HepG2 (cell line): ENCODE measurements around the gene MILR1. TPM values are rescaled to one million over a fixed set of nuclear protein-coding genes. Genes with fewer than 3 reads are reported as not detected.

Source experiments
- ASH2L ChIP-seq: fragments of 300-600, 200-600 bp; sonication (generic); IDR thresholded peaks from 2 replicates; pipeline ENCODE4 v1.7.0; 2017; ENCODE audit warnings: low read depth, mild to moderate bottlenecking, moderate library complexity, mixed read lengths, low read length; ENCODE audit not compliant: insufficient read length
- ATRX ChIP-seq: sonication (generic); formaldehyde crosslinking; IDR thresholded peaks from 2 replicates; pipeline ENCODE4 v1.4.0; 2020; ENCODE audit warnings: missing genetic modification reagents, borderline replicate concordance
- RBM39 ChIP-seq: fragments of 200-400 bp; formaldehyde crosslinking; IDR thresholded peaks from one replicate; pipeline ENCODE4 v1.6.1; 2018; ENCODE audit warnings: antibody characterized with exemption, mild to moderate bottlenecking, low read depth, low read length; ENCODE audit not compliant: poor library complexity, severe bottlenecking
- SRF ChIP-seq: IDR thresholded peaks from 2 replicates; pipeline ENCODE4 v1.6.1; 2011; ENCODE audit warnings: mild to moderate bottlenecking, low read depth, low read length, moderate library complexity
- ZNF260 ChIP-seq: sonication (generic); formaldehyde crosslinking; IDR thresholded peaks from 2 replicates; pipeline ENCODE4 v1.4.0; 2020; ENCODE audit warnings: missing genetic modification reagents, low read depth, mild to moderate bottlenecking, borderline replicate concordance
- polyA plus RNA-seq, 8 experiments: library from polyadenylated mRNA; depleted of rRNA in 3 of 8; stranded (reverse) in 7 of 8; unstranded in 1 of 8; fragments of >200 nt; fragmentation: Illumina TruSeq in 4 of 8; extraction: Trizol in 4 of 8; gene quantifications; 2 replicates each; pipeline versions ENCODE4 v1.2.1 to v1.2.3, GENCODE V29; 2011 to 2016; ENCODE audit warnings: low read depth in 4 of 8, missing spikeins in 1 of 8, mixed read lengths in 1 of 8; ENCODE audit not compliant: insufficient read depth in 1 of 8
- total RNA-seq, 5 experiments: library from RNA; depleted of rRNA; stranded (reverse); fragments of >200 nt; fragmentation: Illumina TruSeq; extraction: Trizol; gene quantifications; 2 replicates each; pipeline ENCODE4 v1.2.3, GENCODE V29; 2016; ENCODE audit warnings: low read depth in 1 of 5
- TF ChIP-seq, protein P1 (sequence below): sonication (generic); formaldehyde crosslinking; IDR thresholded peaks from 2 replicates; pipeline ENCODE4 v1.4.0; 2020; ENCODE audit warnings: low read depth, mild to moderate bottlenecking, missing genetic modification reagents
- TF ChIP-seq, protein P2 (sequence below), 2 experiments: fragments of 450-650 bp in 1 of 2; sonication (generic) in 1 of 2; formaldehyde crosslinking in 1 of 2; IDR thresholded peaks; 2 replicates each; pipeline versions ENCODE4 v1.6.1 to v1.8.0; 2016 to 2022; ENCODE audit warnings: antibody characterized with exemption in 1 of 2, mild to moderate bottlenecking in 1 of 2, missing genetic modification reagents in 1 of 2
- TF ChIP-seq, protein P3 (sequence below): sonication (generic); formaldehyde crosslinking; IDR thresholded peaks from 2 replicates; pipeline ENCODE4 v1.4.0; 2020; ENCODE audit warnings: mild to moderate bottlenecking, missing genetic modification reagents
- TF ChIP-seq, protein P4 (sequence below): sonication (generic); formaldehyde crosslinking; IDR thresholded peaks from 2 replicates; pipeline ENCODE4 v1.4.0; 2020; ENCODE audit warnings: missing genetic modification reagents

Gene MILR1
- total and polyA plus RNA-seq, 2 of the 13 experiments (the other 11 are each of a cell fraction or from before 2014, with no cell fraction given): 0.27 to 1.7 TPM

DNA sequence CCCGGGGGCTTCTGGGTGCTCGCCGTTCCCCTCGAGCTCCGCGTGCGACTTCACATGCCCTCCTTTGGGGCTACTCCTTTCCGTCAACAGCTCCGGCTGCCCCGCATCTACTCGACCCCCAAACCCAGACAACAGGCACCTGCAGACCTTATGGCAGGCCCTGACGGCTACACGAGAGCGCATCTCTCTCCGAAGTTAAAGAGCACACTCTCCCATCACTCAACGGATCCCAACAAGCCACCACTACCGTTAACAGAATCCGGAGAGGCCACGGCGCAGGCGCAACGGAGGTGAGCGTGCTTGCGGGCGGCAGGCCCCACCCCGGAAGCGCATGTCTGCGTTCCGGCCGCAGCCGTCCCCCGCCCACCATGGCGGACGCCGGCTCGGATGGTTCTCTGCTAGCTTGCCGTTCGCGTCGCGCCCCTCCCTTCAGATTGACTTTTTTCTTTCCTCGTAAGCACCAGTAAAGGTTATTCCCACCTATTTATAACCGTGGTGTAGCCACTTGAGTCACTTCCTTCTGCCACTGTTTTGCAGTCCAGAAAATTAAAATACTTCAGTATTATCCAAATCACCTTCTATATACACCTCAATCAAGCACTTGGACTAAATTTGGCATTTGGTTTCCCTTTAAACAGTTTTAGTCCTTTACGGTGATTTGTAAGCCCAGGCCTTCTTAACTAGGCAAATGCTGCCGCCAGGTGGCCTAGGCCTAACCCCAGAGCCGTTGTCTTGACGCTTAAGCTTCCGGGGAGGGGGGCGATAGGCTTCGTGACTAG, 48.1 kb downstream of the MILR1 start, which contains the start of gene POLG2 (continued):
- TF ChIP-seq, protein P1, sequence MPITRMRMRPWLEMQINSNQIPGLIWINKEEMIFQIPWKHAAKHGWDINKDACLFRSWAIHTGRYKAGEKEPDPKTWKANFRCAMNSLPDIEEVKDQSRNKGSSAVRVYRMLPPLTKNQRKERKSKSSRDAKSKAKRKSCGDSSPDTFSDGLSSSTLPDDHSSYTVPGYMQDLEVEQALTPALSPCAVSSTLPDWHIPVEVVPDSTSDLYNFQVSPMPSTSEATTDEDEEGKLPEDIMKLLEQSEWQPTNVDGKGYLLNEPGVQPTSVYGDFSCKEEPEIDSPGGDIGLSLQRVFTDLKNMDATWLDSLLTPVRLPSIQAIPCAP (CRISPR knock-in tag): peak; percentile 74; the same call in 1 of the 2 replicates
- peak; percentile 66 for TF ChIP-seq RBM39
- TF ChIP-seq ASH2L: peak; percentile 85
- TF ChIP-seq, protein P2, sequence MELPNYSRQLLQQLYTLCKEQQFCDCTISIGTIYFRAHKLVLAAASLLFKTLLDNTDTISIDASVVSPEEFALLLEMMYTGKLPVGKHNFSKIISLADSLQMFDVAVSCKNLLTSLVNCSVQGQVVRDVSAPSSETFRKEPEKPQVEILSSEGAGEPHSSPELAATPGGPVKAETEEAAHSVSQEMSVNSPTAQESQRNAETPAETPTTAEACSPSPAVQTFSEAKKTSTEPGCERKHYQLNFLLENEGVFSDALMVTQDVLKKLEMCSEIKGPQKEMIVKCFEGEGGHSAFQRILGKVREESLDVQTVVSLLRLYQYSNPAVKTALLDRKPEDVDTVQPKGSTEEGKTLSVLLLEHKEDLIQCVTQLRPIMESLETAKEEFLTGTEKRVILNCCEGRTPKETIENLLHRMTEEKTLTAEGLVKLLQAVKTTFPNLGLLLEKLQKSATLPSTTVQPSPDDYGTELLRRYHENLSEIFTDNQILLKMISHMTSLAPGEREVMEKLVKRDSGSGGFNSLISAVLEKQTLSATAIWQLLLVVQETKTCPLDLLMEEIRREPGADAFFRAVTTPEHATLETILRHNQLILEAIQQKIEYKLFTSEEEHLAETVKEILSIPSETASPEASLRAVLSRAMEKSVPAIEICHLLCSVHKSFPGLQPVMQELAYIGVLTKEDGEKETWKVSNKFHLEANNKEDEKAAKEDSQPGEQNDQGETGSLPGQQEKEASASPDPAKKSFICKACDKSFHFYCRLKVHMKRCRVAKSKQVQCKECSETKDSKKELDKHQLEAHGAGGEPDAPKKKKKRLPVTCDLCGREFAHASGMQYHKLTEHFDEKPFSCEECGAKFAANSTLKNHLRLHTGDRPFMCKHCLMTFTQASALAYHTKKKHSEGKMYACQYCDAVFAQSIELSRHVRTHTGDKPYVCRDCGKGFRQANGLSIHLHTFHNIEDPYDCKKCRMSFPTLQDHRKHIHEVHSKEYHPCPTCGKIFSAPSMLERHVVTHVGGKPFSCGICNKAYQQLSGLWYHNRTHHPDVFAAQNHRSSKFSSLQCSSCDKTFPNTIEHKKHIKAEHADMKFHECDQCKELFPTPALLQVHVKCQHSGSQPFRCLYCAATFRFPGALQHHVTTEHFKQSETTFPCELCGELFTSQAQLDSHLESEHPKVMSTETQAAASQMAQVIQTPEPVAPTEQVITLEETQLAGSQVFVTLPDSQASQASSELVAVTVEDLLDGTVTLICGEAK (IDR thresholded peaks at IDR 0.05): 0 out of 2 replicates have a peak, but pooled peaks have one; percentile 1
- TF ChIP-seq, protein P2 (CRISPR knock-in tag; IDR thresholded peaks at IDR 0.05): peak; percentile 92
- no peak for TF ChIP-seq ZNF260 (CRISPR knock-in tag)
- TF ChIP-seq, protein P3, sequence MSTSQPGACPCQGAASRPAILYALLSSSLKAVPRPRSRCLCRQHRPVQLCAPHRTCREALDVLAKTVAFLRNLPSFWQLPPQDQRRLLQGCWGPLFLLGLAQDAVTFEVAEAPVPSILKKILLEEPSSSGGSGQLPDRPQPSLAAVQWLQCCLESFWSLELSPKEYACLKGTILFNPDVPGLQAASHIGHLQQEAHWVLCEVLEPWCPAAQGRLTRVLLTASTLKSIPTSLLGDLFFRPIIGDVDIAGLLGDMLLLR (CRISPR knock-in tag): peak; percentile 97
- TF ChIP-seq ATRX (CRISPR knock-in tag): no peak
- peak; percentile 26; the same call in 1 of the 2 replicates for TF ChIP-seq SRF
- TF ChIP-seq, protein P4, sequence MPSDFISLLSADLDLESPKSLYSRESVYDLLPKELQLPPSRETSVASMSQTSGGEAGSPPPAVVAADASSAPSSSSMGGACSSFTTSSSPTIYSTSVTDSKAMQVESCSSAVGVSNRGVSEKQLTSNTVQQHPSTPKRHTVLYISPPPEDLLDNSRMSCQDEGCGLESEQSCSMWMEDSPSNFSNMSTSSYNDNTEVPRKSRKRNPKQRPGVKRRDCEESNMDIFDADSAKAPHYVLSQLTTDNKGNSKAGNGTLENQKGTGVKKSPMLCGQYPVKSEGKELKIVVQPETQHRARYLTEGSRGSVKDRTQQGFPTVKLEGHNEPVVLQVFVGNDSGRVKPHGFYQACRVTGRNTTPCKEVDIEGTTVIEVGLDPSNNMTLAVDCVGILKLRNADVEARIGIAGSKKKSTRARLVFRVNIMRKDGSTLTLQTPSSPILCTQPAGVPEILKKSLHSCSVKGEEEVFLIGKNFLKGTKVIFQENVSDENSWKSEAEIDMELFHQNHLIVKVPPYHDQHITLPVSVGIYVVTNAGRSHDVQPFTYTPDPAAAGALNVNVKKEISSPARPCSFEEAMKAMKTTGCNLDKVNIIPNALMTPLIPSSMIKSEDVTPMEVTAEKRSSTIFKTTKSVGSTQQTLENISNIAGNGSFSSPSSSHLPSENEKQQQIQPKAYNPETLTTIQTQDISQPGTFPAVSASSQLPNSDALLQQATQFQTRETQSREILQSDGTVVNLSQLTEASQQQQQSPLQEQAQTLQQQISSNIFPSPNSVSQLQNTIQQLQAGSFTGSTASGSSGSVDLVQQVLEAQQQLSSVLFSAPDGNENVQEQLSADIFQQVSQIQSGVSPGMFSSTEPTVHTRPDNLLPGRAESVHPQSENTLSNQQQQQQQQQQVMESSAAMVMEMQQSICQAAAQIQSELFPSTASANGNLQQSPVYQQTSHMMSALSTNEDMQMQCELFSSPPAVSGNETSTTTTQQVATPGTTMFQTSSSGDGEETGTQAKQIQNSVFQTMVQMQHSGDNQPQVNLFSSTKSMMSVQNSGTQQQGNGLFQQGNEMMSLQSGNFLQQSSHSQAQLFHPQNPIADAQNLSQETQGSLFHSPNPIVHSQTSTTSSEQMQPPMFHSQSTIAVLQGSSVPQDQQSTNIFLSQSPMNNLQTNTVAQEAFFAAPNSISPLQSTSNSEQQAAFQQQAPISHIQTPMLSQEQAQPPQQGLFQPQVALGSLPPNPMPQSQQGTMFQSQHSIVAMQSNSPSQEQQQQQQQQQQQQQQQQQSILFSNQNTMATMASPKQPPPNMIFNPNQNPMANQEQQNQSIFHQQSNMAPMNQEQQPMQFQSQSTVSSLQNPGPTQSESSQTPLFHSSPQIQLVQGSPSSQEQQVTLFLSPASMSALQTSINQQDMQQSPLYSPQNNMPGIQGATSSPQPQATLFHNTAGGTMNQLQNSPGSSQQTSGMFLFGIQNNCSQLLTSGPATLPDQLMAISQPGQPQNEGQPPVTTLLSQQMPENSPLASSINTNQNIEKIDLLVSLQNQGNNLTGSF: no peak; the same call in 1 of the 2 replicates
